ENCODE data around the gene PPA1.
A peak's percentile ranks its signal among the peaks of the same experiment; 100 is the strongest.
"Not testable (repeated sequence)": the region's sequence is repeated elsewhere in the genome, so short reads cannot be mapped to it uniquely, and the experiment has no call there.

The PPA1 gene

DNA sequence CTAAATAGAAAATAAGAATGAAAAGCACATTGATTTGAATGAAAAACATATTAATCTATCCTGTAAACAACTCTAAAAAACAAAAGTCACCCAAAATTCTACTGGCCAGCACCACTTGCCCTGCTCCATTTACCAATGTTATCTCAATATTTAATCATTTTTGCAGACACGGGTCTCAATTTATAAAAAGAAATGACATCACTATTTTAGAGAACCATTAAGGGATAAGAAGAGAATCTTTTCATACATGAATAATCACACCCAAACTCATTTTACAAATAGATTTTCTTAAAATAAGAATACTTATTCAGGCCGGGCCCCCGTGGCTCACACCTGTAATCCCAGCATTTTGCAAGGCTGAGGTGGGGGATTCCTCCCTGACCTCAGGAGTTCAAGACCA, 66.8 kb downstream of the PPA1 start:
- no peak for DNase-seq

DNA sequence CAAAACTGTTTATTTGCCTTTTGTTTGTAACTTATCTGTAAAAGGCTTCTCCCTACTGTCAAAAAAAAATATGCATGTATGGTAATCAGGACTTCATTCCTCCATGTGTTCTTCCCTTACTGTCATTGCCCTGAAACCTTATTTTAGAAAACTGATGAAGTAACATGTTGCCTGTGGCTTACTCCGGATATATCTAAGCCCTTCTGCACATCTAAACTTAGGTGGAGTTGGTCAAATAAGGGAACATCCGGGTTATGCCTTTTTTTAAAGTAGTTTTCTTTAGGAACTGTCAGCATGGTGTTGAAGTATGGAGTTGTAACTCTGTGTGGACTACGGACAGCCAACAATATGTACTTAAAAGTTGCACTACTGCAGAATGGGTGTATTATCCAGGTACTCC, 69.1 kb downstream of the PPA1 start:
- DNase-seq, result no peak

DNA sequence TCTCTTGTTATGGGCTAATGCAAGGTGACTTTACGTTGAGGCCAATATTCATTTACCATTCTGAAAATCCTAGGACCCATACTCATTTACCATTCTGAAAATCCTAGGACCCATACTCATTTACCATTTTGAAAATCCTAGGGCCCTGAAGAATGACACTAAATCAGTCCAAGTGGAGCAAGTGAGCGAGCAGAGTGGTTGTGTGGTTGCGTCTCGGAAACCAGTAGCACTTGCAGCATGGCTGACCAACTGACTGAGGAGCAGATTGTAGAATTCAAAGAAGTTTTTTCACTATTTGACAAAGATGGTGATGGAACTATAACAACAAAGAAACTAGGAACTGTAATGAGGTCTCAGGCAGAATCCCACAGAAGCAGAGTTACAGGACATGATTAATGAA, 69.8 kb downstream of the PPA1 start:
- DNase-seq, result peak; percentile 28

DNA sequence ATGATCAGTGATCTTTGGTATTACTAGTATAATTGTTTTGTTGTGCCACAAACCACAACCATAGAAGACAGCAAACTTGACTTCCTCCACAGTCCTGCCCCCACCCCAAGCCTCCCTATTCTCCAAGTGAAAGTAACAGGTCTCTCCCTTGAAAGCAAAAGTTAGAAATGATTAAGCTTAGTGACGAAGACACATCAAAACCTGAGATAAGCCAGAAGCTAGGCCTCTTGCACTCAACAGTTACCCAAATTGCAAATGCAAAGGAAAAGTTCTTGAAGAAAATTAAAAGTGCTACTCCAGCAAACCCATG, 70.4 kb downstream of the PPA1 start:
- peak; percentile 74 for DNase-seq

- DNase-seq, result no peak
These were observed 70.9 kb downstream of the PPA1 start for GRCh38 chr10:70162151-70162891.

GRCh38 chr10:70160798-70161197, 72.4 kb downstream of the PPA1 start:
- no peak for DNase-seq

DNA sequence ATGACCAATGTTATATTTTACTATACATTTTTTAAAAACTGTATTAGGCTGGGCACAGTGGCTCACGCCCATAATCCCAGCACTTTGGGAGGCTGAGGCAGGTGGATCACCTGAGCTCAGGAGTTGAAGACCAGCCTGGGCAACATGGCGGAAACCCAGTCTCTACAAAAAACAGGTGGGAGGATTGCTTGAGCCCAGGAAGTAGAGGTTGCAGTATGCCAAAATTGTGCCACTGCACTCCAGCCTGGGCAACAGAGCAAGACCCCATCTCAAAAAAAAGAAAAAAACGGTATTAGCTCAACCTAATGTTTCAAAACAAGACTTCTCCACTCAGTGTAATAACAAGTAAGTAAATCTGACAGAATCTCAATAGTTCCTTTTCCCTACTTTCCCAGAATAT, 73.9 kb downstream of the PPA1 start:
- not testable (repeated sequence) for DNase-seq

DNA sequence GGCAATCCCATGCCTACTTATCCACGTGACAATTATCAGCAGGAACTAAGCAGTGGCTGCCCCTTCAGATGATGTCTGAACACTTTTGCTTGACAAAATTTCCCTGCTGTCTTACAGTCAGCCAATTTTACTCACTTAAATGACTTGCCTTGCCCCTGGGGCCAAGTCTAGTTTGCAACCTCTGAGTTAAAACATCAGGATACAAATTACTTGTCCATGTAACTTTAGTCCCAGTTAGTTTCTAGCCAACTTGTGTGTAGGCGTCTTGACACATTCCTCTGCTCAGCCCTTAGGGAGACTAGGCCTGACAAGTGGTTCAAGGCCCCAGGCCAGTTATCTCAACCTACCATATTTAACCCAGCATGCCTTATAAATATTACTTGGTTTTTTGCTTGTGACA, 75.1 kb downstream of the PPA1 start:
- no peak for DNase-seq

DNA sequence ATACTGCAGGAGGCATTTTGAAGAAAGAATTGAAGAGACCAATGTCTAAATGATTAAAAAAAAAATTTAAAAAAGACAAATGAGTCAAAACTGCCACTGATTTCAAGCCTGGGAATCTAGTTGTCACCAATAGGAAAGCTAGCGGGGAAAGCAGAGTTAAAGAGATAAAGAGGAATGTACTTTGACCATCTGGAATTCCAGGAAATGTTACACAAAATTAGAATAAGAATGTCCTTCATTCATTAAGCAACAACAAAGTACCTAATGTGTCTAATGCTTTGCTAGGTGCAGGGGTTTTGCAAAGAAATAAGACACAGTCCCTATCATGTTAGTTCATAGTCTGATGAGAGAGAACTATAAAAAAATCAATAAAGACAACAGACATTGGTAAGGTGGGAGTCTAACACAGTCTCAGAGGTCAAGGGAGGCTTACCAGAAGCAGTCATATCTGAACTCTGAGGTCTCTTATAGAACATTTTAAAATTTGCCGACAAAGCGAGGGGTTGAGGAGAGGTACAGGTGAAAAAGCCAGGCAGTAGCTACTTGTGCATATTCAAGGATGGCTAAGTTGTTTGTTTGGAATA, 77.9 kb downstream of the PPA1 start:
- DNase-seq, result no peak
